MCF 10A (cell line): ENCODE measurements around the gene PRX. TPM values are rescaled to one million over a fixed set of nuclear protein-coding genes. Genes with fewer than 3 reads are reported as not detected.

ENCODE experiments used
- BruUV-seq: library from RNA; stranded (reverse); fragments of 400-500 nt; replicated peaks from 2 replicates; lab custom pipeline; 2021; lab: Mats Ljungman, UMichigan
- CTCF ChIA-PET: fragments of 300-600 bp; sonication (Branson Sonifier 250); formaldehyde crosslinking; extraction: SDS; loops from one replicate; lab custom pipeline; 2021; ENCODE audit warnings: antibody characterized with exemption, inconsistent platforms; lab: Yijun Ruan, JAX
- POLR2A ChIA-PET: fragments of 300-600, 350-650 bp; sonication (Branson Sonifier 250); formaldehyde crosslinking; extraction: SDS; loops from one replicate; lab custom pipeline; 2020; ENCODE audit warnings: antibody characterized with exemption, inconsistent platforms; lab: Yijun Ruan, JAX
- DNase-seq: peaks from one replicate; pipeline ENCODE4 v3.0.0-alpha.2; 2018; ENCODE audit not compliant: unreplicated experiment
- H3K27ac Mint-ChIP-seq: one replicate; pipeline ENCODE4 v1.8.0; 2022; ENCODE audit warnings: mild to moderate bottlenecking, low read depth, mixed read lengths; ENCODE audit not compliant: unreplicated experiment
- H3K27me3 Mint-ChIP-seq: one replicate; pipeline ENCODE4 v1.8.0; 2022; ENCODE audit warnings: mixed read lengths; ENCODE audit not compliant: insufficient read depth, unreplicated experiment
- H3K36me3 Mint-ChIP-seq: one replicate; pipeline ENCODE4 v1.8.0; 2022; ENCODE audit warnings: mild to moderate bottlenecking, moderate library complexity, mixed read lengths; ENCODE audit not compliant: insufficient read depth, unreplicated experiment
- H3K4me1 Mint-ChIP-seq: one replicate; pipeline ENCODE4 v1.8.0; 2022; ENCODE audit warnings: mixed read lengths; ENCODE audit not compliant: insufficient read depth, unreplicated experiment
- H3K4me3 Mint-ChIP-seq: one replicate; pipeline ENCODE4 v1.8.0; 2022; ENCODE audit warnings: mild to moderate bottlenecking, moderate library complexity, mixed read lengths; ENCODE audit not compliant: unreplicated experiment
- H3K9me3 Mint-ChIP-seq: one replicate; pipeline ENCODE4 v1.8.0; 2022; ENCODE audit warnings: mixed read lengths; ENCODE audit not compliant: unreplicated experiment
- intact Hi-C: fragments of 100-400 bp; cut with micrococcal nuclease; formaldehyde crosslinking; loops from 2 replicates; pipeline ENCODE4 v1.14.1; 2022
- total RNA-seq: library from RNA; stranded (reverse); gene quantifications from 2 replicates; pipeline ENCODE4 v1.2.3, GENCODE V29; 2022
- TF ChIP-seq, protein P1 (sequence below): fragments of 200-600 bp; IDR thresholded peaks from one replicate; pipeline ENCODE4 v1.8.0; 2022; ENCODE audit warnings: antibody characterized with exemption, mild to moderate bottlenecking; ENCODE audit not compliant: unreplicated experiment

The PRX gene
- total RNA-seq, 1 experiment from 2014 or later = 2.4 TPM

DNA sequence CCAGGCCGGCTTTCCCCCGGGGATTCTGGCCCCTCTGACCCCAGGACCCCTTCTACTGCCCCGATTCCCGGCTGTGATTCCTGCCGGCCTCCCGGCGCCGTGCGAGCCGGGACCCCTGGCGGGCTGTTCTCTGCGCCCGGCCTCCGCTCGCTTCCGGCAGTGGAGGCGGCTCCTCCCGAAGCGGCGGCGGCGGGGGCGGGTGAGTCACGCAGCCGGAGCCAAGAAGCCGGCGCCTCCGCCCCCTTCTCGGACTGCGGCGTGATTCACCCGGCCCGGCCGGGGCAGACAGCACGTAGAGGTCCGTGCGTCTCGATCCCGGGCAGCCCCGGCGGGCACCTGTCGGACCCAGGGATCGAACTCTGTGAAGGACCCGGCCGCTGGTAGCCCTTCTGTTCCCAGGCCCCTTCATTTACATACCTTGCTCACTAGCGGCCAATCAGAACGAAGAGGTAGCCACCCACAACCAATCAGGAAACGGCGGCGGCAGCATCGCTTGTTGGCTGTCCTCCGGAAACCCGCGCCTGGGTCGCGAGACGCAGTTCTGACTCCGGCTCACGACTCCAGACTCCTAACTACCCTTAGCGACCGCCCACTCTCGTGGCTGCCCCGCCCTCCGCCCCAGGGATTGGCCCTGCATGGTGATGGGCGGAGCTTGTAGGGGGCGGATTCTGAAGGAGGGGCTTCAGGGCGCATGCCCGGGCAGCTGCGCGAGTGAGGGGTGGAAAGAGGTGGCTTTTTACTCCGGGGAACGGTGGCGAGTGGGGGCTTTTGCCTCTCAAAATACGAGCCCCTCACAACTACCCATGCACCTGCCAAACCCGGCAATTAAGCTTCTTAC is 12.5 kb upstream of the PRX start, which contains the start of gene SERTAD1:
TSS of gene SERTAD1 (minus strand) at position 543 of the 838 bp plus-strand sequence. CDS start 2,446 bp downstream, outside the sequence.
- no peaks in the 10 kb centered on the region for H3K4me1 Mint-ChIP-seq
- TSS peak; percentile 61 for BruUV-seq
- POLR2A ChIA-PET = interaction anchor here (0.6 to 5.5 kb wide), 29 partner anchors 8 to 938 kb away, joined by 3 to 125 read pairs (median 6); partner anchors contain the start of genes B9D2, BLVRB, C19orf47 and EGLN2

DNA sequence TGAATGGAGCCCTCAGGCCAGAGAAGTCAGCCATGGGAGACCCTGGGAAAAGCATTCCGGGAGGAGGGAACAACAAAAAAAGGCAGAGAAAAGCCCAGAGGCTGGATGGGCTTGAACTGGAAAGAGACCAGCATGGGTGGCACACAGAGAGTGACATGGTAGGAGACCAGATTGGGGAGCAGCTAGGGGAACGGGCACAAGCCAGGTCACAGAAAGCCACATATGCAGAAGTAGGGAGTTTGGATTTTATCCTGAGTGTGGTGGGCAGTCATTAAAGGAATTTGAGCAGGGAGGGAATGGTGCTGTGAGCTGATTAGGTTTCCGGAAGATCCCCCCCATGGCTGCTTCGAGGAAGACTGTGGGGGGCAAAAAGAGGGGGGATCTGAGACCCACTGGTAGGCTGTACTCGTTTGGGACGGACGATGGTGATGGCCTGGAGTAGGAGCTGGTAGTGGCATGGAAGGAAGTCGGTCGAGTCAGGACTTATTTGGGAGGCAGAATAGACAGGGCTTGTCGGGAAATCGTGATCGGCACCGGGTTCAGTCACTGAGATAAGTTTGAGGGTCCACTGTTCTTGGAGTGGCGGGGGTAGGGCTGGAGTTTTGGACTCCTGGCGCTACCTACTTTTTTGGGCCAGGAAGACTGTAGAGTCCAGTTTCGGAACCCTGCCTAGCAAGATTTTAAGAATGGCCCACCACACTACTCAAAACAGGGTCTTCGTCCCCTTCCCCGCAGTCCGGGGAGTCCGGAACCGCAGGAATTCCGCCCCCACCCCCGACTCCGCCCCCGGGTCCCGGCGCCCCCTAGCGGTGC is 11.7 kb upstream of the PRX start:
- intact Hi-C loops = no loop called here
- BruUV-seq = no TSS peak
- Mint-ChIP-seq H3K27me3 (no peaks in the 10 kb centered on the region), H3K9me3 (no peaks in the 10 kb centered on the region), H3K27ac (peak overlapping the region; percentile 97), H3K4me3 (peak overlapping the region; percentile 95), H3K36me3 (peaks cover 22% of the 10 kb centered on the region), H3K4me1 (no peaks in the 10 kb centered on the region)
- peak; percentile 16 for DNase-seq
- TF ChIP-seq, protein P1, sequence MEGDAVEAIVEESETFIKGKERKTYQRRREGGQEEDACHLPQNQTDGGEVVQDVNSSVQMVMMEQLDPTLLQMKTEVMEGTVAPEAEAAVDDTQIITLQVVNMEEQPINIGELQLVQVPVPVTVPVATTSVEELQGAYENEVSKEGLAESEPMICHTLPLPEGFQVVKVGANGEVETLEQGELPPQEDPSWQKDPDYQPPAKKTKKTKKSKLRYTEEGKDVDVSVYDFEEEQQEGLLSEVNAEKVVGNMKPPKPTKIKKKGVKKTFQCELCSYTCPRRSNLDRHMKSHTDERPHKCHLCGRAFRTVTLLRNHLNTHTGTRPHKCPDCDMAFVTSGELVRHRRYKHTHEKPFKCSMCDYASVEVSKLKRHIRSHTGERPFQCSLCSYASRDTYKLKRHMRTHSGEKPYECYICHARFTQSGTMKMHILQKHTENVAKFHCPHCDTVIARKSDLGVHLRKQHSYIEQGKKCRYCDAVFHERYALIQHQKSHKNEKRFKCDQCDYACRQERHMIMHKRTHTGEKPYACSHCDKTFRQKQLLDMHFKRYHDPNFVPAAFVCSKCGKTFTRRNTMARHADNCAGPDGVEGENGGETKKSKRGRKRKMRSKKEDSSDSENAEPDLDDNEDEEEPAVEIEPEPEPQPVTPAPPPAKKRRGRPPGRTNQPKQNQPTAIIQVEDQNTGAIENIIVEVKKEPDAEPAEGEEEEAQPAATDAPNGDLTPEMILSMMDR = no peak
- ChIA-PET POLR2A (interaction anchor here (0.7 to 5.5 kb wide), 13 partner anchors 9 to 984 kb away, joined by 3 to 125 read pairs (median 5); partner anchors contain the start of genes BLVRB, C19orf47, COQ8B and ITPKC), CTCF (interaction anchor here (0.6 to 1.1 kb wide), 5 partner anchors 11 to 140 kb away, joined by 3 to 6 read pairs (median 4); no protein-coding TSS in a partner anchor)

More for the DNA sequence above, 12.5 kb upstream of the PRX start, which contains the start of gene SERTAD1:
- Mint-ChIP-seq H3K27me3 (no peaks in the 10 kb centered on the region), H3K36me3 (peaks cover 22% of the 10 kb centered on the region), H3K4me3 (peak within 1 kb of the TSS; percentile 95), H3K9me3 (no peaks in the 10 kb centered on the region), H3K27ac (peak within 1 kb of the TSS; percentile 97)
- TF ChIP-seq, protein P1 = peak; percentile 86
- peak; percentile 99 for DNase-seq
- CTCF ChIA-PET = interaction anchor here (0.5 to 1.4 kb wide), 11 partner anchors 9 to 376 kb away, joined by 3 to 10 read pairs (median 4); no protein-coding TSS in a partner anchor
- intact Hi-C loops = no loop called here

DNA sequence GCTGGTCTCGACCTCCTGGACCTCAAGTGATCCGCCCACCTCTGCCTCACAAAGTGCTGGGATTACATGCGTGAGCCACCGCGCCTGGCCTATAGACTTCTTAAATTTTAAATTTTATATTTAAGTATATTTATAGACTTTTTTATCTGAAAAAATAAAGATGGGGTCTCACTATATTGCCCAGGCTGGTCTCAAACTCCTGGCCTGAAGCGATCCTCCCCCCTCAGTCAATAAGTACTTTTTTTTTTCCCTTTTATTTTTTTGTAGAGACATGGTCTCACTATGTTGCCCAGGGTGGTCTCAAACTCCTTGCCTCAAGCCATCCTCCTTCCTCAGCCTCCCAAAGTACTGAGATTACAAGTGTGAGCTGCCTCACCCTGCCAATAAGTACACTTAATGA is 10.8 kb upstream of the PRX start:
- TF ChIP-seq, protein P1 = no peak
- peak overlapping the region; percentile 95 for H3K4me3 Mint-ChIP-seq
- intact Hi-C loops = no loop called here
- H3K27ac Mint-ChIP-seq = peak overlapping the region; percentile 97
- no TSS peak for BruUV-seq
- H3K27me3 Mint-ChIP-seq = no peaks in the 10 kb centered on the region
- POLR2A ChIA-PET = interaction anchor here (1.0 to 5.5 kb wide), 14 partner anchors 10 to 985 kb away, joined by 3 to 125 read pairs (median 5); partner anchors contain the start of genes BLVRB, C19orf47, COQ8B and ITPKC
- H3K9me3 Mint-ChIP-seq = no peaks in the 10 kb centered on the region
- H3K36me3 Mint-ChIP-seq = peaks cover 22% of the 10 kb centered on the region
- no peaks in the 10 kb centered on the region for H3K4me1 Mint-ChIP-seq
- DNase-seq = no peak
- CTCF ChIA-PET = interaction anchor here (0.8 to 1.3 kb wide), 4 partner anchors 19 to 186 kb away, joined by 3 to 4 read pairs (median 4); no protein-coding TSS in a partner anchor
